Cardiac muscle cell (in vitro differentiated cells and primary cell): ENCODE measurements around the gene PCP2. TPM values are rescaled to one million over a fixed set of nuclear protein-coding genes. Genes with fewer than 3 reads are reported as not detected.

Source experiments
- DNase-seq, 2 donors: peaks; one replicate each; pipeline versions ENCODE4 v3.0.0 to v3.0.0-alpha.2; 2010 to 2017; ENCODE audit warnings: low read depth in 1 of 2, low spot score in 1 of 2
- H3K27ac ChIP-seq: fragments of 200-600 bp; sonication (generic); 2 replicates; pipeline ENCODE4 v1.5.1; 2016
- H3K27me3 ChIP-seq: fragments of 200-600 bp; sonication (generic); 2 replicates; pipeline ENCODE4 v1.6.0; 2016; ENCODE audit warnings: control low read depth
- H3K36me3 ChIP-seq: fragments of 200-600 bp; sonication (generic); 2 replicates; pipeline ENCODE4 v1.5.1; 2016; ENCODE audit warnings: control low read depth
- H3K4me1 ChIP-seq: fragments of 200-600 bp; sonication (generic); 2 replicates; pipeline ENCODE4 v1.8.1; 2017; ENCODE audit warnings: low read depth, mild to moderate bottlenecking, mixed run types
- H3K4me3 ChIP-seq: fragments of 200-600 bp; sonication (generic); 2 replicates; pipeline ENCODE4 v1.5.1; 2016; ENCODE audit warnings: mild to moderate bottlenecking
- H3K9me3 ChIP-seq: fragments of 200-600 bp; sonication (generic); 2 replicates; pipeline ENCODE4 v1.5.1; 2017; ENCODE audit warnings: low read depth, mild to moderate bottlenecking, control low read depth
- polyA plus RNA-seq: library from polyadenylated mRNA; unstranded; fragments of >200 nt; fragmentation: Nextera tagmentation; extraction: Ambion mirVana; gene quantifications from 2 replicates; pipeline ENCODE4 v1.2.1, GENCODE V29; 2016
- total RNA-seq: library from RNA; depleted of rRNA; stranded (reverse); fragments of >200 nt; gene quantifications from 2 replicates; pipeline ENCODE4 v1.2.3, GENCODE V29; 2016
- TF ChIP-seq, protein P1 (sequence below): IDR thresholded peaks from 2 replicates; pipeline ENCODE4 v1.5.1; 2012; ENCODE audit warnings: low read depth, mild to moderate bottlenecking, low read length

Gene PCP2
- total and polyA plus RNA-seq, 2 experiments from 2014 or later: 0.34 to 0.51 TPM

DNA sequence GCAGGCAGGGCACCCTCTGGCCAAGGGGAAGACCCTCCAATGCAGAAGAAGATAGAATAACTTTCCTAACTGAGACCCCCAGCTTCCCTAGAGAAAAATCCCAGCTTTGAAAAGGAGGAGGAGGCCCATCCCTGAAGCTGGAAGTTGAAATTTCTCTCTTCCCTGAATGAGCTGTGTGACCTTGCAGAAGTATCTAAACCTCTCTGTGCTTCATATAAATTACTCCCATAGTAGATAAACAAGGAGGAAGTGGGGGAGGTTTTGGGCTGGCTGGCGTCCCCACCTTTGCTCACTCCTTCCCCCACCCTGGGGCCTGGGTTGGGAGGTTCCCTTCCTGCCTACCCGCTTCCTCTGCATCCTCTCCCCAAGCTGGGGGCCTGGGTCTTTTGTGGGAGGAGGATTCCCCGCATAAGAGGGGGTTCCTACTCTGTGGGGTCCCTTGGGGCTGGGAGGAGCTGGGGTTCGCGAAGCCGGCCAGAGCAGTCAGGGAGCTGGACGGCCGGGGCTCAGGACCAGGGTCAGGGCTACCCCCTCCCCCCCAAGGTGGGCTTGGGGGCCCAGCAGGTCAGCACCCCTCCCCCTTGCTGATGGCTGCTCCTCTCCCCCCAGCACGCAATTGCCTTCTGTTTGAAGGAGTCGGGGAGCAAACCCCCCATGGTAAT lies 26.2 kb downstream of the PCP2 start:
- no peaks in the 10 kb centered on the region for H3K4me1 ChIP-seq
- H3K27ac ChIP-seq: no peak overlapping the region
- H3K36me3 ChIP-seq: no peaks in the 10 kb centered on the region
- no peaks in the 10 kb centered on the region for H3K27me3 ChIP-seq
- DNase-seq: no peak
- no peak overlapping the region for H3K4me3 ChIP-seq
- H3K9me3 ChIP-seq: no peaks in the 10 kb centered on the region
- TF ChIP-seq, protein P1, sequence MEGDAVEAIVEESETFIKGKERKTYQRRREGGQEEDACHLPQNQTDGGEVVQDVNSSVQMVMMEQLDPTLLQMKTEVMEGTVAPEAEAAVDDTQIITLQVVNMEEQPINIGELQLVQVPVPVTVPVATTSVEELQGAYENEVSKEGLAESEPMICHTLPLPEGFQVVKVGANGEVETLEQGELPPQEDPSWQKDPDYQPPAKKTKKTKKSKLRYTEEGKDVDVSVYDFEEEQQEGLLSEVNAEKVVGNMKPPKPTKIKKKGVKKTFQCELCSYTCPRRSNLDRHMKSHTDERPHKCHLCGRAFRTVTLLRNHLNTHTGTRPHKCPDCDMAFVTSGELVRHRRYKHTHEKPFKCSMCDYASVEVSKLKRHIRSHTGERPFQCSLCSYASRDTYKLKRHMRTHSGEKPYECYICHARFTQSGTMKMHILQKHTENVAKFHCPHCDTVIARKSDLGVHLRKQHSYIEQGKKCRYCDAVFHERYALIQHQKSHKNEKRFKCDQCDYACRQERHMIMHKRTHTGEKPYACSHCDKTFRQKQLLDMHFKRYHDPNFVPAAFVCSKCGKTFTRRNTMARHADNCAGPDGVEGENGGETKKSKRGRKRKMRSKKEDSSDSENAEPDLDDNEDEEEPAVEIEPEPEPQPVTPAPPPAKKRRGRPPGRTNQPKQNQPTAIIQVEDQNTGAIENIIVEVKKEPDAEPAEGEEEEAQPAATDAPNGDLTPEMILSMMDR: no peak

DNA sequence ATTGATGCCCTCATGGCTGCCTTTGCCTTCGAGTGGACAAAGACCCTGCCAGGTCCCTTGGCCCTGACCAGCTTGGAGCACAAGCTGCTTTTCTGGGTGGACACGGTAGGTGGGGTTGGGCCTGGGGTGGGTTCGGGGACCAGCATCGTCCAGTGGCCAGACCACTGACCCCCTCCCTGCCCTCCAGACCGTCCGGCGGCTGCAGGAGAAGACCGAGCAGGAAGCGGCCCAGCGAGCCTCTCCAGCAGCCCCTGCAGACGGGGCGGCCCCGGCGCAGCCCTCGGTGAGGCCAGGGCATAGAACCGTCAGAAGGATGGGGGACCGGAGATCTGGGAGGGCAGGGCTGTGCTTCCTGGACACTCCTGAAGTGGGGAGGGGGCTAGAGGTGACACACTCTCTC lies 27.2 kb downstream of the PCP2 start:
- Histone ChIP-seq H3K36me3 (no peaks in the 10 kb centered on the region), H3K27me3 (no peaks in the 10 kb centered on the region), H3K4me3 (no peak overlapping the region), H3K4me1 (no peaks in the 10 kb centered on the region), H3K27ac (no peak overlapping the region), H3K9me3 (no peaks in the 10 kb centered on the region)
- no peak for DNase-seq
- TF ChIP-seq, protein P1: no peak

DNA sequence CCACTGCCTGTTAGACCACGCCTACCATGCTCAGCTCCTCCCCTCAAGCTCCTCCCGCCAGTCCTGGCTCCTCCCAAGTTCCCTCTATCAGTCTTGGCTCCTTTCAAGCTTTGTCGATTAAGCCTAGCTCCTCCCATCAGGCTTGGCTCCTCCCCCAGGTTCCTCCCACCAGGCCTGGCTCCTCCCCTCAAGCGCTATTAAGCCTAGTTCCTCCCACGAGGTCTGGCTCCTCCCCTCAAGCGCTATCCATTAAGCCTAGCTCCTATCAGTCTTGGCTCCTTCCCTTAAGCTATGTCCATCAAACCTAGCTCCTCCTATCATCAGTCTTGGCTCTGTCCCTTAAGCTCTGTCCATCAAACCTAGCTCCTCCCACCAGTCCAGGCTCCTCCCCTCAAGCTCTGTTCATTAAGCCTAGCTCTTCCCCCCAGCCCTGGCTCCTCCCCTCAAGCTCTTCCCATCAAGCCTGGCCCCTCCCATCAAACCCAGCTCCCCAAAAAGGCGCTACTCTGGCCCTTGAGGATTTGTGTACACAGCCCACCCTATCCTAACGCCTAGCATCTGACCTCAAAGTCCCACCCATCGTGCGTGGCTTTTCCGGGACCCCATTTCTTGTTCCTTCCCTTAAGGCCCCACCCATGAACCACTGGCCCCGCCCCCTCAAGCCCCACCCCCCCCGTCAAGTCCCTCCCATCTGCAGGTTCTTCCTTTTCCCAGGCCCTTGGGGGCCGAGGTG lies 27.9 kb downstream of the PCP2 start:
- TF ChIP-seq, protein P1: no peak
- no peaks in the 10 kb centered on the region for H3K36me3 ChIP-seq
- peak in 1 of 2 donors; percentile 38 for DNase-seq

DNA sequence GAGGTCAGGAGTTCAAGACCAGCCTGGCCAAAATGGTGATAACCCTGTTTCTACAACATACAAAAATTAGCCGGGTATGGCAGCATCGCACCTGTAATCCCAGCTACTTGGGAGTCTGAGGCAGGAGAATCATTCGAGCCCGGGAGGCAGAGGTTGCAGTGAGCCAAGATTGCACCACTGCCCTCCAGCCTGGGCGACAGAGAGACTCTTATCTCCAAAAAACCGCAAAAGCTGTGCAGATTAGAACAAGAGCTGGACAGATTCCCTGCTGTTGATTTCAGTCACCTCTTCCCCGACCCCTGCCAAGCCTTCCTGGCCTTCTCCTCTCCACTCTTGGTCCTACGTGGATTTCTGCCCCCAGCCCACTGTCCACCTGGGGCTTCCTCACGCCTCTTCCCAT lies 29.6 kb downstream of the PCP2 start:
- Histone ChIP-seq H3K27ac (no peak overlapping the region), H3K27me3 (no peaks in the 10 kb centered on the region), H3K36me3 (no peaks in the 10 kb centered on the region), H3K4me3 (no peak overlapping the region), H3K4me1 (no peaks in the 10 kb centered on the region), H3K9me3 (no peaks in the 10 kb centered on the region)
- peak in 1 of 2 donors; percentile 43 for DNase-seq
- TF ChIP-seq, protein P1: no peak

More for the DNA sequence above, 27.9 kb downstream of the PCP2 start:
- Histone ChIP-seq H3K27ac (no peak overlapping the region), H3K9me3 (no peaks in the 10 kb centered on the region), H3K4me3 (no peak overlapping the region), H3K4me1 (no peaks in the 10 kb centered on the region), H3K27me3 (no peaks in the 10 kb centered on the region)

DNA sequence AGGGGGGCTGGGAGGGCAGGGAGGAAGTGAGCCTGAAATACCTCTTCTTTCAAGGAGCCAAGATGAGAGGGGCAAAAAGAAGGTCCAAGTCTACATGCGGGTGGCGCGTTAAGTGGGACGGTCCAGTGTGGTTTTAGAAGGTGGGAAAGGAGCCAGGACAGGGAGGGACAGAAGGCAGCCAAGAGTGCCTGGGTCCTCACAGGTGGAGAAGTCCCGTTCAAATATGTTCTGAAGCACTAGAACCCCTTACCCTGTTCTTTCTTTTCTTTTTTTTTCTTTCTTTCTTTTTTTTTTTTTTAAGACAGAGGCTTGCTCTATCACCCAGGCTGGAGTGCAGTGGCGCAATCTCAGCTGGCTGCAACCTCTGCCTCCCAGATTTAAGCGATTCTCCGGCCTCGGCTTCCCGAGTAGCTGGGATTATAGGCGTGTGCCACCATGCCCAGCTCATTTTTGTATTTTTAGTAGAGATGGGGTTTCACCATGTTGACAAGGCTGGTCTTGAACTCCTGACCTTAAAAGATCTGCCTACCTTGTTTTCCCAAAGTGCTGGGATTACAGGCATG lies 30.5 kb downstream of the PCP2 start:
- H3K27me3 ChIP-seq: peaks cover under 1% of the 10 kb centered on the region
- DNase-seq: peak in 1 of 2 donors; percentile 55
- H3K4me1 ChIP-seq: no peaks in the 10 kb centered on the region
- TF ChIP-seq, protein P1: no peak
- H3K27ac ChIP-seq: no peak overlapping the region
- H3K4me3 ChIP-seq: no peak overlapping the region
- no peaks in the 10 kb centered on the region for H3K9me3 ChIP-seq
- H3K36me3 ChIP-seq: no peaks in the 10 kb centered on the region
